Dermis microvascular lymphatic vessel endothelial cell (primary cell): Measurements from ENCODE around the gene SPATA31C1. TPM values are rescaled to one million over a fixed set of nuclear protein-coding genes. Genes with fewer than 3 reads are reported as not detected.
A peak's percentile ranks its signal among the peaks of the same experiment; 100 is the strongest.
"Not testable (repeated sequence)": the region's sequence is repeated elsewhere in the genome, so short reads cannot be mapped to it uniquely, and the experiment has no call there.

Source experiments
- DNase-seq, 2 donors: peaks; one replicate each; pipeline versions ENCODE4 v3.0.0 to v3.0.0-alpha.2; 2010; ENCODE audit warnings: low read depth in 2 of 2
- total RNA-seq: library from RNA; depleted of rRNA; stranded (reverse); fragments of >200 nt; gene quantifications from 2 replicates; pipeline ENCODE4 v1.2.1, GENCODE V29; 2014

SPATA31C1 gene
- total RNA-seq, 1 donor from 2014 or later: not detected

DNA sequence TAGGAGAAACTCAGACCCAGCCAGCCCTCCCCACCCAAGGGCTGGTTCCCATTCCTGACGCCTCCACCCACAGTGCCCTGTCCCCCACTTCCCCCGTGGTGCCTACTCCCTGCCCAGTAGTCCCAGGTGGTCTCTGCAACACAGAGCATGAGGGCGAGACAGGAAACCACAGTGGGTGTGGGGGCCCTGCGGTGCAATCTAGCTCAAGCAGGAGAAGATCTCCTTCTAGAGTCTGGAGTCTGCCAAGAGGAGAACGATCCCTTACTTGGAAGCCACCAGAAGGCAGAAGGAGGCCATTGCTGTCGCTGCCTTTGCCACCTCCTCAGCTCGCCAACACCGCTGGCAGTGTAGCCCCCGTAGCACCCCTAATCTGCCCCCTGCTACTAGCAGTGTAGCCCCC, 20.2 kb downstream of the SPATA31C1 start:
- not testable (repeated sequence) for DNase-seq

DNA sequence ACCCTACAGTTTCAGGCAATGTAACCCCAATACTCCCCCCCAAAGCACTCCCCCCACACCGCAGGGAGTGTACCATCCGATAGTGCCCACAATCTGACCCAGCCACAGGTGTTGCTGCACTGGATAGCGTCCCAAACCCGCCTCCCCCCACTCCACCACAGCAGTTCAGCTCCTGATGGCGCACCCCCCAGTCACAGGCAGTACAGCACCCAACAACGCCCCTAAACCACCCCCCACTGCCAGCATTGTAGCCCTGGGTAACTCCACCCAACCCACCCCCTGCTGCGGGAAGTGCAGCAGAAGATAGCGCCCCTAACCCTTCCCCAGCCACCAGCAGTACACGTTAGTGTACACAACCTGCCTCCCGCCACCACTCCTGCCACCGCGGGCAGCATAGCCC, 20.6 kb downstream of the SPATA31C1 start:
- DNase-seq: not testable (repeated sequence)

DNA sequence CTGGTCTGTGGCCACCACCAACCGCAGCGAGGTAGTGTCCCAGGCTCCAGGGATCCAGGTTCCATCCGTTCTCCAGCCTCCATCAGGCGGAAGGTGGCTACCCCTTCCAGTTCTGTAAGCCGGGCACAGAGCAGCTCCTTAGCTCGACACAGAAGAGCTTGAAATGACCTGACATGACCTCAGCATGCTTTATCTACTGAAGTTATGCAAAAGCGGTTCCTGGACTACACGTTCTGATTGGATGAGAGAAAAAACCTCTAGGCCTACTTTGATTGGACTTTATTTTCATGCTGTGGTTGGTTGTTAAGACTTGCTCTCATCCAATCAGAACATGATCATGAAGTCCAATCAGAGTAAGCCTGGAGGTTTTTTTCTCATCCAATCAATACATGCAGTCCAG, 21.3 kb downstream of the SPATA31C1 start:
- DNase-seq: not testable (repeated sequence)

GRCh38 chr9:87944096-87944495, 26.3 kb downstream of the SPATA31C1 start:
- no peak for DNase-seq

GRCh38 chr9:87944682-87945081, 26.9 kb downstream of the SPATA31C1 start:
- DNase-seq: no peak

DNA sequence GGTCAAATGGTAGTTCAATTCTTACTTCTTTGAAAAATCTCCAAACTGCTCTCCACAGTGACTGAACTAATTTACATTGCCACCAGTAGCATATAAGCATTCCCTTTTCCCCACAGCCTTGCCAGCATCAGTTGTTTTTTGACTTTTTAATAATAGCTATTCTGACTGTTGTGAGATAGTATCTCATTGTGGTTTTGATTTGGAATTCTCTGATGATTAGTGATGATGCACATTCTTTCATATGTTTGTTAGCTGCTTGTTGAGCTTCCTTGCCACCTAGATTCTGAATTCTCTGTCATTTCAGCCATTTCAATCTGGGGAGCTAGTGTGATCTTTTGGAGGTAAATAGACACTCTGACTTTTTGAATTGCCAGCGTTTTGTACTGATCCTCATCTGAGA, 32.5 kb downstream of the SPATA31C1 start:
- no peak for DNase-seq

DNA sequence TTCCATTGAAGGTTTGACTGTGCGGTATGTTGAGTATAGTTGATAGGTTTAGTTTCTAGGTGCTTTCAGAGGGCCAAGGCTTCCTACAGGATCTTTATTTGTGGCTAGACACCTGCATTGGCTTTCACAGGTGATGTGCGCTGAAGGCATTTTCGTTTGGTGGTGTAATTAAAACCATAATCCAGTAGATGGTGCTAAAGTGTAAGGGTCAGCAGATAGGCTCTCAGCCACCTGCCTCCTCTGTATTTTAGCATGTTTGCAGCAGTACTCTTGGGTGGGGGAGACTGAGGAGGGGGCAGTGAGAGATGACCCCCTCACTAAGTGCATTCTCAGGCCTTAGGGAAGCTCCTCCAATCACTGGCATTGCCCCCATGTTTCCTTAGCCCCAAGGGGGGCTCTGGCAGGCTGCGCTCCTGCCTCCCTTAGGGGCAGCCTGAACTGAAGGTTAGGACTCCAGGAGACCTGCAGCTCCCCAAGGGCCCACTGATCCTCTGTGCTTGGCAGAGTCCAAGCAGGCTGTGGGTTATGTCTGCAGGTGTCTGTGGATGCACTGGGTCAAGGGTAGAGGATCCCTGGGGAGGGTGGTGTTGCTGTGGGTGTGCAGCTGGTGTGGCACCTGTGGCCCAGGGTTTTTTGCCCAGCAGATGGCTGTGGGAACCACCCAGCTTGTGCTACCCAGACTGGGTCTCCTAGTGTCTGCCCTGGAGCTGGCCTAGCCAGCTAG, 33.2 kb downstream of the SPATA31C1 start:
- peak; percentile 16 to 37 for DNase-seq

DNA sequence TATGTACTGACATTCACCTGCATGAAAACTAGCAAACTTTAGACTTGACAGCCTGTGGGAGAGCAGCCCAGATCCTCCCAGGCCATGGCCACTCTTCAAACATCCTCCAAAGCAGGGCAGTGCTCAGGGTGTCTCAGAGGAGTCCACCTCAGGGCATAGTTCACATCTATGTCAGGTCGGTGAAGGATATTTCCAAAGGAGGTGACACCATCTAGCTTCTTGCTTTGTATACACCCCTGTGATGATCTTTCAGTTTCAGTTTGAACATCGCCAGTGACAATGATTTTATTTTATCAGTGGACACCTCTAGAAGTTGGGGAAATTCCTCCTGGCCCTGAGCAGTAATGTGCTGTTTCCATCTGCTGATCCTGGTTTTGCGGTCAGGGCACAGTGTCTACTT, 36.5 kb downstream of the SPATA31C1 start:
- no peak for DNase-seq

GRCh38 chr9:87957839-87958238, 40.1 kb downstream of the SPATA31C1 start:
- DNase-seq: no peak

DNA sequence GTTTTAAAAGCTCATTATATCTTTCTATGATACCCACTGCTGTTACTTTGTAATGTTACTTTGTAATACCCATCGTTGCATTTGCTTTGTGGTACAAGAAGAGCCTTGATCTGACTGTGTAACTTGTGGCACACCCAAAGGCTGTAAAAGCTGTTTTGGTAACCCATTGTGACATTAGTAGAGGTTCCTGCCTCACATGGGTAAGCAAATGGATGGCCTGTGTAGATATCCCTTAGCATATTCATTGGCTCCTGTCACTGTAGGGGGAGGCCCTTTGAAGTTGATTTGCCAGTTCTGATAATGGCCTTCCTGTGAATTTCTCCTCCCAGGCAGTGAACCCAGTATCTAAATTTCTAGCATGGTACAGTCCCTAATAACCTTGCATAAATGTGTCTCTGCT, 40.8 kb downstream of the SPATA31C1 start:
- no peak for DNase-seq

DNA sequence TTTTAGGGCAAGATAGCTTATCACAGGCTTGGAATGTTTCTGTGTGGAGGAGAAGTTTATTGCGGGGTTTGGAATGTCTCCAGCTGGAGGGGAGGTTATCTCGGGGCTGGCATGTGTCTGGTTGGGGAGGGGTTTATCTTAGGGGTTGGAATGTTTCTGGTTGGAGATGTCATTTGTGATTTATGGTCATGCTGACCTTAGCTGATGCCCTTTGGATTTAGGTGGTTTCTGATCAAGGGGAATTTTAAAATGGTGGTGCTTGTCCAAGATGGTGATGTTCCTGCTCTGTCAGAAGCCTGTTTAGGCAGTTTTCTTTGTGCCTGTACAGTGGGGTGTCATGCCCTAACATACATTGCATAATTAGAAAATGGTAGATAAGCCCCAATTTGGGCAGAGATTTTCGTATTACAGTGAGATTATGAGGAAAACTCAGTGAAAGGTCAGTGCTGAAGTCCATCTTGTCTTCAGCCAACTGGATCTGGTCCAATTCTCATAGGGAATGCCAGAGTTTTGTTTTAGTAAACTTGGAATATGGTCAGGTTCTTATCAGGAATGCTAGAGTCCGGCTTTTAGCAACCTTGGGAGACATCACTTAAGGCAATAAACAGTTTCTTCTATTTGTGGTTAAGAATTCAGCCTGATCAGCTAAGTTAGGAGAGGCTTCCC, 42.3 kb downstream of the SPATA31C1 start:
- DNase-seq: no peak

GRCh38 chr9:87963770-87964169, 46.0 kb downstream of the SPATA31C1 start:
- DNase-seq: no peak

GRCh38 chr9:87964826-87965225, 47.1 kb downstream of the SPATA31C1 start:
- no peak for DNase-seq

DNA sequence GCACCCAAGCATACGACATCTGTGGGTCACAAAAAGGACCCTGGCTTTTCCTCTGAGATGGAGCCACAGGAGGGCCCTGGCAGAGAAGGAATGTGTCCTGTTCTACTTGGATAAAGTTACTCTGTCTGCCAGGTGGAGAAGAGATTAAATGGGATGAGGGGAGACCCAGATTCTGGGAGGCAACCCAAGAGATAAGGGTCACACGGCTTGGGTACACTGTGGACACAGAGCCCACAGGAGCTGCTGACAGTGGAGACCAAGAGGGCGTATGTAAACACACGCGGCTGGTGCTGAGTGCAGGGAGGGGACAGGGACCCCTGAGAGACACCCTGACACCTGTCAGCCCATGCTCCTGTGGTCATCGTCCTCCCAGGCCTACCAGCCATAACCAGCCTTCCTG, 50.4 kb downstream of the SPATA31C1 start:
- DNase-seq: no peak

DNA sequence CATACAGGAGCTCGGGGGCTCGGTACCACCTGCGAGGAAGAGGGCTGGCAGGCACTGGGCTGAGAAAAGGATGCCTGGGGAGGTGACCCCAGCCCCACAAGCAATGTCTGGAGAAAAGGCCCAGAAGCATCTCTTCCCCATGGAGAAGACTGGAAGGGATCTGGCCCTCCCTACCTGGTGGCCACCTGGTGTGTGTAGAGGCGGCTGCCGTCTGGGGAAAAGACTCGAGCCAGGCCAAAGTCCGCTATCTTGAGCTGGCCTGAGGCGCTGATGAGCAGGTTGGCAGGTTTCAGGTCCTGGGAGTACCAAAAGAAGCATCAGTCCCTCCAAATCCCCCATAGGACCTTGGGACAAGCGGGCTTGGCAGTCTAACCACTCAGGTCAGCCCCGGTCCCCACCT, 52.8 kb downstream of the SPATA31C1 start:
- DNase-seq: no peak

GRCh38 chr9:87973122-87973521, 55.4 kb downstream of the SPATA31C1 start:
- DNase-seq: no peak

Other genes starting within 250 kb of the SPATA31C1 start
- 243 and 496 TPM in 2 replicates for gene CTSL, start 191.8 kb upstream of the SPATA31C1 start, total RNA-seq
- not detected in 2 replicates for gene SPATA31E1, start 35.1 kb upstream of the SPATA31C1 start, total RNA-seq
- gene CDK20, start 56.6 kb downstream of the SPATA31C1 start, total RNA-seq: 0.26 and 1.1 TPM in 2 replicates
- gene SPATA31C2, start 220.5 kb downstream of the SPATA31C1 start, total RNA-seq: not detected in 2 replicates